Spleen (tissue), 3 donors: Measurements from ENCODE around the gene TNXB.
A peak's percentile ranks its signal among the peaks of the same experiment; 100 is the strongest.

Experiments used
- POLR2A ChIP-seq, 3 donors: fragments of 450-650 bp; IDR thresholded peaks; one replicate each; pipeline ENCODE4 v1.5.1; 2017; ENCODE audit warnings: antibody characterized with exemption in 3 of 3, mild to moderate bottlenecking in 1 of 3
- POLR2AphosphoS5 ChIP-seq, 3 donors: sonication (generic); formaldehyde crosslinking; IDR thresholded peaks; one replicate each; pipeline ENCODE4 v1.5.1; 2017; ENCODE audit warnings: antibody characterized with exemption in 3 of 3

DNA sequence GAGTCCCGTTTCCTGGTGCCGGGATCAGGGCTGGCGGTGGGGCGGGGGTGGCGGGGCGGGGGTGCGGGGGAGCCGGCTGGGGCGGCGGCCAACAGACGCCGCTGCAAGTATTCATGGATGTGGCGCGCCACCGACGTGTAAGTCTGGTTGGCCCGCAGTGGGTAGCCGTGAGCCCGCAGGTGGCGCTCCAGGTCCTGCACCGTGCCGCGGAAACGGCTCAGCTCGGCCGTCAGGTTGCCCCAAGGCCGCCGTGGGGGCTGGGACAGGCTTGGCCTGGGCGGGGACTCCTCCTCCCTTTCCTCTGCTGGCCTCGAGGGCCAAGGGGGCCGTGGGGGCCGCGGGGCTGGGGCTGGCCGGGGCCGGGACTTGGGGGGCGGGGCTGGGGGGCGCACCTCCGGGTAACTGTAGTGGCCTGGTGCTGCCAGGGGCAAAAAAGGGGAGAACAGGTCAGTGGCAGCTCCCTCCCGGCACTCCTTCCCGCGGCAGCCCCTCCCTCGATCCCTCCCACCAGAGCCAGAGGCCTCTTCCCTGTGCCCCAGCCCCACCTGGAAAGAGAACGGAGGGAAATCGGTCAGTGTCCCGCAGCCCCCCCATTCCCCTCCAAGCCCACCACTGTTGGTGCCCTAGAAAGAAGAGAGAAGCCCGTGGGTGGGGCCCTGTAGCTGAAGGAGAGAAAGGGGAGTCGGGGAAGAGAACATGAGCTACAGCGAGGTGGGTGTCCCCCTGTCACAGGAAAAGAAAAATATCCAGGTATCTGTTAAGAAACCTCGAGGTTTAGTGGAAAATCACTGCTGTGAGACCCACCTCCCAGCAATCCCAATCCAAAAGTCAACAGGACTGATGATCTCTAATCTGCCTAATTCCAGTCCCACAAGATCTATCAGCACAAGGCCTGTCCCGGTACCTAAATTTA is 21.3 kb downstream of the TNXB start:
- TF ChIP-seq POLR2AphosphoS5 (IDR thresholded peaks at IDR 0.05) (peak; percentile 65 to 84 (median 80)), POLR2A (IDR thresholded peaks at IDR 0.05) (no peak)
